Rectal smooth muscle tissue (tissue), 1 donor: Measurements from ENCODE around the gene THRB.

Source experiments
- H3K27ac ChIP-seq: one replicate; pipeline ENCODE4 v1.7.0; 2013; ENCODE audit warnings: low read depth, low read length, inconsistent platforms
- H3K27me3 ChIP-seq: one replicate; pipeline ENCODE4 v1.7.0; 2013; ENCODE audit warnings: low read length; ENCODE audit not compliant: control insufficient read depth, insufficient read depth
- H3K36me3 ChIP-seq: one replicate; pipeline ENCODE4 v1.7.0; 2013; ENCODE audit warnings: low read length; ENCODE audit not compliant: control insufficient read depth, insufficient read depth
- H3K4me1 ChIP-seq: one replicate; pipeline ENCODE4 v1.7.0; 2013; ENCODE audit warnings: low read length; ENCODE audit not compliant: control insufficient read depth, insufficient read depth
- H3K4me3 ChIP-seq: one replicate; pipeline ENCODE4 v1.7.0; 2013; ENCODE audit warnings: low read length
- H3K9ac ChIP-seq: one replicate; pipeline ENCODE4 v1.7.0; 2013; ENCODE audit warnings: low read length

THRB gene

GRCh38 chr3:24340161-24340560 is 154.5 kb downstream of the THRB start:
- H3K4me1 ChIP-seq = peaks cover 11% of the 10 kb centered on the region
- no peak overlapping the region for H3K9ac ChIP-seq
- no peak overlapping the region for H3K27ac ChIP-seq
- no peak overlapping the region for H3K4me3 ChIP-seq
- H3K36me3 ChIP-seq = no peaks in the 10 kb centered on the region
- no peaks in the 10 kb centered on the region for H3K27me3 ChIP-seq

- H3K9ac ChIP-seq = no peak overlapping the region
- no peaks in the 10 kb centered on the region for H3K27me3 ChIP-seq
- H3K4me3 ChIP-seq = no peak overlapping the region
- no peak overlapping the region for H3K27ac ChIP-seq
- peaks cover 7% of the 10 kb centered on the region for H3K4me1 ChIP-seq
- H3K36me3 ChIP-seq = no peaks in the 10 kb centered on the region
These were observed 155.3 kb downstream of the THRB start for GRCh38 chr3:24339266-24339825.

GRCh38 chr3:24338409-24339130 is 156.1 kb downstream of the THRB start:
- Histone ChIP-seq H3K4me3 (no peak overlapping the region), H3K36me3 (no peaks in the 10 kb centered on the region), H3K4me1 (peaks cover 7% of the 10 kb centered on the region), H3K9ac (no peak overlapping the region), H3K27ac (no peak overlapping the region), H3K27me3 (no peaks in the 10 kb centered on the region)

GRCh38 chr3:24336101-24336500 is 158.5 kb downstream of the THRB start:
- no peak overlapping the region for H3K9ac ChIP-seq
- H3K27ac ChIP-seq = no peak overlapping the region
- peaks cover 7% of the 10 kb centered on the region for H3K4me1 ChIP-seq
- no peak overlapping the region for H3K4me3 ChIP-seq
- H3K27me3 ChIP-seq = no peaks in the 10 kb centered on the region
- no peaks in the 10 kb centered on the region for H3K36me3 ChIP-seq

- H3K27ac ChIP-seq = no peak overlapping the region
- no peaks in the 10 kb centered on the region for H3K36me3 ChIP-seq
- H3K27me3 ChIP-seq = no peaks in the 10 kb centered on the region
- H3K9ac ChIP-seq = no peak overlapping the region
- no peak overlapping the region for H3K4me3 ChIP-seq
- no peaks in the 10 kb centered on the region for H3K4me1 ChIP-seq
These were observed 162.6 kb downstream of the THRB start for GRCh38 chr3:24332092-24332491.

- no peaks in the 10 kb centered on the region for H3K27me3 ChIP-seq
- no peak overlapping the region for H3K4me3 ChIP-seq
- no peaks in the 10 kb centered on the region for H3K36me3 ChIP-seq
- no peaks in the 10 kb centered on the region for H3K4me1 ChIP-seq
- H3K9ac ChIP-seq = no peak overlapping the region
- H3K27ac ChIP-seq = no peak overlapping the region
These were observed 171.4 kb downstream of the THRB start for GRCh38 chr3:24323272-24323671.

- Histone ChIP-seq H3K36me3 (no peaks in the 10 kb centered on the region), H3K27ac (no peak overlapping the region), H3K4me1 (no peaks in the 10 kb centered on the region), H3K27me3 (no peaks in the 10 kb centered on the region), H3K9ac (no peak overlapping the region), H3K4me3 (no peak overlapping the region)
These were observed 174.0 kb downstream of the THRB start for GRCh38 chr3:24320601-24321000.

GRCh38 chr3:24318677-24319287 is 175.9 kb downstream of the THRB start:
- Histone ChIP-seq H3K4me3 (no peak overlapping the region), H3K9ac (no peak overlapping the region), H3K36me3 (no peaks in the 10 kb centered on the region), H3K4me1 (no peaks in the 10 kb centered on the region), H3K27me3 (no peaks in the 10 kb centered on the region), H3K27ac (no peak overlapping the region)

GRCh38 chr3:24316887-24317383 is 177.7 kb downstream of the THRB start:
- Histone ChIP-seq H3K36me3 (no peaks in the 10 kb centered on the region), H3K27ac (no peak overlapping the region), H3K4me3 (no peak overlapping the region), H3K4me1 (no peaks in the 10 kb centered on the region), H3K9ac (no peak overlapping the region), H3K27me3 (no peaks in the 10 kb centered on the region)

GRCh38 chr3:24315971-24316370 is 178.7 kb downstream of the THRB start:
- H3K27ac ChIP-seq = no peak overlapping the region
- no peak overlapping the region for H3K4me3 ChIP-seq
- no peaks in the 10 kb centered on the region for H3K4me1 ChIP-seq
- H3K36me3 ChIP-seq = no peaks in the 10 kb centered on the region
- H3K9ac ChIP-seq = no peak overlapping the region
- no peaks in the 10 kb centered on the region for H3K27me3 ChIP-seq

GRCh38 chr3:24315356-24315755 is 179.3 kb downstream of the THRB start:
- Histone ChIP-seq H3K27ac (no peak overlapping the region), H3K27me3 (no peaks in the 10 kb centered on the region), H3K4me3 (no peak overlapping the region), H3K36me3 (no peaks in the 10 kb centered on the region), H3K4me1 (no peaks in the 10 kb centered on the region), H3K9ac (no peak overlapping the region)

GRCh38 chr3:24311881-24312280 is 182.8 kb downstream of the THRB start:
- H3K4me3 ChIP-seq = no peak overlapping the region
- no peak overlapping the region for H3K9ac ChIP-seq
- H3K27ac ChIP-seq = no peak overlapping the region
- no peaks in the 10 kb centered on the region for H3K36me3 ChIP-seq
- no peaks in the 10 kb centered on the region for H3K27me3 ChIP-seq
- no peaks in the 10 kb centered on the region for H3K4me1 ChIP-seq

- Histone ChIP-seq H3K27ac (no peak overlapping the region), H3K4me3 (no peak overlapping the region), H3K27me3 (no peaks in the 10 kb centered on the region), H3K9ac (no peak overlapping the region), H3K36me3 (no peaks in the 10 kb centered on the region), H3K4me1 (peaks cover 7% of the 10 kb centered on the region)
These were observed 183.8 kb downstream of the THRB start for GRCh38 chr3:24310887-24311286.
